ENCODE results near the gene VOPP1. TPM values are rescaled to one million over a fixed set of nuclear protein-coding genes. Genes with fewer than 3 reads are reported as not detected.

VOPP1 gene
- total and polyA plus RNA-seq, 10 of the 15 experiments (the other 5 are each of a cell fraction or from before 2014, with no cell fraction given): 32.8 to 206 (median 129) TPM

- BruUV-seq (replicated peaks): no TSS peak
- peaks cover 9% of the 10 kb centered on the region; the same call in 1 of the 2 replicates for H3K4me1 ChIP-seq (ENCODE audit: control insufficient read depth, insufficient read depth, low read length)
Observed at GRCh38 chr7:55500117-55500756, 72.1 kb downstream of the VOPP1 start.

GRCh38 chr7:55499591-55499990 is 72.7 kb downstream of the VOPP1 start:
- no peaks in the 10 kb centered on the region for H3K27me3 ChIP-seq (replicated peaks in 1 of 2; ENCODE audit: control insufficient read depth in 2 of 2, insufficient read depth in 2 of 2, low read length in 1 of 2)
- CTCF ChIA-PET: no interaction called here
- no peak overlapping the region for H3K9ac ChIP-seq (ENCODE audit: control insufficient read depth, insufficient read depth, low read length)
- no peaks in the 10 kb centered on the region for H3K9me3 ChIP-seq (replicated peaks; ENCODE audit: control insufficient read depth, insufficient read depth, low read length)
- H2AFZ ChIP-seq (ENCODE audit: control insufficient read depth, low read depth, low read length): no peak overlapping the region
- H3K4me1 ChIP-seq (ENCODE audit: control insufficient read depth, insufficient read depth, low read length): peaks cover 3% of the 10 kb centered on the region; the same call in 1 of the 2 replicates
- TF ChIP-seq MXI1 (IDR thresholded peaks at IDR 0.05; ENCODE audit: low read depth, low read length): no peak
- TF ChIP-seq CEBPB (IDR thresholded peaks at IDR 0.05; ENCODE audit: borderline replicate concordance in 1 of 2, low read depth in 2 of 2, low read length in 2 of 2): no peak
- peak; percentile 51; the same call in 1 of the 2 replicates for TF ChIP-seq POLR2A (IDR thresholded peaks at IDR 0.05; ENCODE audit: low read depth, low read length)
- POLR2A ChIA-PET: no interaction called here
- peaks cover 40 to 47% of the 10 kb centered on the region in 2 experiments for H3K36me3 ChIP-seq (ENCODE audit: control insufficient read depth in 2 of 2, insufficient read depth in 2 of 2, low read length in 1 of 2)
- RAD21 ChIA-PET (ENCODE audit: unreplicated experiment): no interaction called here
- H3K4me2 ChIP-seq (ENCODE audit: control insufficient read depth, insufficient read depth): no peak overlapping the region
- H3K79me2 ChIP-seq (ENCODE audit: control insufficient read depth, insufficient read depth, low read length): peaks cover 40% of the 10 kb centered on the region
- H3K27ac ChIP-seq (ENCODE audit: control insufficient read depth, insufficient read depth): no peak overlapping the region
- WGBS (ENCODE audit: insufficient coverage, insufficient replicate concordance, low lambda C conversion rate, missing lambda C conversion rate): 86% methylated on average over 12 of the region's 12 CpGs
- peaks cover 9% of the 10 kb centered on the region for H4K20me1 ChIP-seq (ENCODE audit: control insufficient read depth, insufficient read depth)
- BruUV-seq (replicated peaks): no TSS peak
- intact Hi-C loops (cut with micrococcal nuclease; ENCODE audit: unreplicated experiment): no loop called here
- ATAC-seq (no peak), FAIRE-seq (no peak), DNase-seq (ENCODE audit: low read depth, low spot score) (no peak)
- no peak overlapping the region for H3K4me3 ChIP-seq
- SMC1A ChIA-PET (ENCODE audit: uncharacterized antibody, unreplicated experiment): interaction anchor here (2.0 kb wide), 1 partner anchor 9 kb away, joined by 4 read pairs; no protein-coding TSS in a partner anchor
- in situ Hi-C loops (cut with MboI): no loop called here

More at GRCh38 chr7:55500117-55500756, 72.1 kb downstream of the VOPP1 start:
- intact Hi-C loops (cut with micrococcal nuclease; ENCODE audit: unreplicated experiment): no loop called here
- WGBS (ENCODE audit: insufficient coverage, insufficient replicate concordance, low lambda C conversion rate, missing lambda C conversion rate): 52% methylated on average over 7 of the region's 7 CpGs
- Histone ChIP-seq H3K36me3 (ENCODE audit: control insufficient read depth in 2 of 2, insufficient read depth in 2 of 2, low read length in 1 of 2) (peaks cover 39 to 48% of the 10 kb centered on the region in 2 experiments), H4K20me1 (ENCODE audit: control insufficient read depth, insufficient read depth) (peaks cover 9% of the 10 kb centered on the region), H3K4me2 (ENCODE audit: control insufficient read depth, insufficient read depth) (no peak overlapping the region), H3K4me3 (no peak overlapping the region), H3K9me3 (replicated peaks; ENCODE audit: control insufficient read depth, insufficient read depth, low read length) (no peaks in the 10 kb centered on the region), H3K27ac (ENCODE audit: control insufficient read depth, insufficient read depth) (no peak overlapping the region), H2AFZ (ENCODE audit: control insufficient read depth, low read depth, low read length) (no peak overlapping the region), H3K79me2 (ENCODE audit: control insufficient read depth, insufficient read depth, low read length) (peaks cover 46% of the 10 kb centered on the region), H3K27me3 (replicated peaks in 1 of 2; ENCODE audit: control insufficient read depth in 2 of 2, insufficient read depth in 2 of 2, low read length in 1 of 2) (no peaks in the 10 kb centered on the region), H3K9ac (ENCODE audit: control insufficient read depth, insufficient read depth, low read length) (no peak overlapping the region)
- in situ Hi-C loops (cut with MboI): no loop called here
- ChIA-PET POLR2A (no interaction called here), SMC1A (ENCODE audit: uncharacterized antibody, unreplicated experiment) (interaction anchor here (1.0 to 2.0 kb wide), 2 partner anchors 9 to 17 kb away, joined by 4 read pairs; no protein-coding TSS in a partner anchor), RAD21 (ENCODE audit: unreplicated experiment) (no interaction called here), CTCF (no interaction called here)
- no peak for TF ChIP-seq ZNF207 (IDR thresholded peaks at IDR 0.05; ENCODE audit: borderline replicate concordance)
- peak; percentile 20; the same call in 1 of the 2 replicates for TF ChIP-seq POLR2A (IDR thresholded peaks at IDR 0.05; ENCODE audit: low read depth, low read length)
- DNase-seq (ENCODE audit: low read depth, low spot score): no peak
- FAIRE-seq: no peak
- no peak for ATAC-seq
